H1 (cell line): ENCODE measurements around the gene ETFB. TPM values are rescaled to one million over a fixed set of nuclear protein-coding genes. Genes with fewer than 3 reads are reported as not detected.

Source experiments
- CTCF ChIA-PET: fragments of 300-600 bp; sonication (Branson Sonifier 250); formaldehyde crosslinking; loops from one replicate; lab custom pipeline; 2021; ENCODE audit not compliant: partially characterized antibody; lab: Charles Lee
- POLR2A ChIA-PET: fragments of 300-600 bp; sonication (Branson Sonifier 250); formaldehyde crosslinking; loops from one replicate; lab custom pipeline; 2021; ENCODE audit warnings: inconsistent platforms; ENCODE audit not compliant: partially characterized antibody; lab: Charles Lee
- DNase-seq, 2 experiments: peaks; one replicate each; pipeline versions ENCODE4 v3.0.0 to v3.0.0-alpha.2; 2010 to 2022; ENCODE audit warnings: low spot score in 2 of 2, low read depth in 1 of 2, mixed read lengths in 1 of 2
- FAIRE-seq: peaks from 2 replicates; lab custom pipeline; 2011; peaks lifted over from hg19 to GRCh38; lab: Jason Lieb, UNC
- H2AFZ ChIP-seq: 2 replicates; pipeline ENCODE4 v1.8.1; 2012; ENCODE audit warnings: low read length, inconsistent platforms
- H2AK5ac ChIP-seq: 2 replicates; pipeline ENCODE4 v1.6.1; 2013; ENCODE audit warnings: low read depth, low read length
- H2BK120ac ChIP-seq: replicated peaks from 2 replicates; pipeline ENCODE3; 2013; ENCODE audit warnings: low read depth, low read length, inconsistent platforms
- H2BK12ac ChIP-seq: 2 replicates; pipeline ENCODE4 v1.6.1; 2013; ENCODE audit warnings: low read depth, low read length
- H2BK15ac ChIP-seq: 2 replicates; pipeline ENCODE4 v1.6.1; 2013; ENCODE audit warnings: low read length
- H2BK20ac ChIP-seq: 2 replicates; pipeline ENCODE4 v1.6.1; 2013; ENCODE audit warnings: low read length
- H2BK5ac ChIP-seq: 2 replicates; pipeline ENCODE4 v1.6.1; 2013; ENCODE audit warnings: low read depth, low read length
- H3K14ac ChIP-seq: 2 replicates; pipeline ENCODE4 v1.6.1; 2013; ENCODE audit warnings: inconsistent platforms; ENCODE audit not compliant: insufficient read length
- H3K18ac ChIP-seq: 2 replicates; pipeline ENCODE4 v1.6.1; 2013; ENCODE audit warnings: low read length; ENCODE audit errors: extremely low read depth
- H3K23ac ChIP-seq: 2 replicates; pipeline ENCODE4 v1.6.1; 2013; ENCODE audit warnings: inconsistent platforms; ENCODE audit not compliant: insufficient read length
- H3K23me2 ChIP-seq: 2 replicates; pipeline ENCODE4 v1.6.1; 2013; ENCODE audit warnings: low read depth, low read length
- H3K27ac ChIP-seq: 2 replicates; pipeline ENCODE4 v1.6.1; 2011; ENCODE audit warnings: low read depth, low read length, inconsistent platforms
- H3K27me3 ChIP-seq, 4 experiments: replicated peaks in 1 of 4; 1 replicate in 1 of 4; 2 replicates in 3 of 4; pipeline versions ENCODE4 v1.6.1 to v1.8.1; 2011 to 2013; ENCODE audit warnings: low read length in 3 of 4, mild to moderate bottlenecking in 3 of 4, inconsistent platforms in 2 of 4, mixed read lengths in 2 of 4, moderate library complexity in 1 of 4; ENCODE audit not compliant: control insufficient read depth in 3 of 4, insufficient read depth in 3 of 4; ENCODE audit errors: extremely low read depth in 1 of 4
- H3K36me3 ChIP-seq, 4 experiments: 2 replicates each; pipeline versions ENCODE4 v1.6.1 to v1.8.1; 2011 to 2013; ENCODE audit warnings: mild to moderate bottlenecking in 4 of 4, low read length in 3 of 4, moderate library complexity in 2 of 4, control low read depth in 1 of 4, inconsistent platforms in 1 of 4; ENCODE audit not compliant: insufficient read depth in 4 of 4, control insufficient read depth in 2 of 4
- H3K4ac ChIP-seq: replicated peaks from 2 replicates; pipeline ENCODE3; 2013; ENCODE audit warnings: low read length, low read depth, mixed read lengths, inconsistent platforms; ENCODE audit not compliant: insufficient read length
- H3K4me1 ChIP-seq, 4 experiments: replicated peaks in 1 of 4; 1 replicate in 1 of 4; 2 replicates in 3 of 4; pipeline versions ENCODE4 v1.6.1 to v1.8.1; 2011 to 2013; ENCODE audit warnings: low read length in 3 of 4, inconsistent platforms in 2 of 4, mixed read lengths in 1 of 4; ENCODE audit not compliant: insufficient read depth in 4 of 4, control insufficient read depth in 3 of 4
- H3K4me2 ChIP-seq, 2 experiments: 2 replicates each; pipeline versions ENCODE4 v1.6.1 to v1.8.1; 2011 to 2013; ENCODE audit warnings: low read depth in 2 of 2, low read length in 2 of 2, control low read depth in 1 of 2, inconsistent platforms in 1 of 2, mild to moderate bottlenecking in 1 of 2; ENCODE audit not compliant: insufficient read depth in 1 of 2
- H3K4me3 ChIP-seq, 4 experiments: fragments of 200-600, 300-600 bp in 1 of 4; sonication (generic), shearing (Covaris generic), sonication (Bioruptor Twin) in 1 of 4; 2 replicates each; pipeline versions ENCODE4 v1.5.1 to v1.8.1; 2011 to 2016; ENCODE audit warnings: low read length in 4 of 4, low read depth in 3 of 4, control low read depth in 2 of 4, inconsistent platforms in 2 of 4, mild to moderate bottlenecking in 2 of 4, mixed read lengths in 1 of 4, moderate library complexity in 1 of 4; ENCODE audit not compliant: insufficient read depth in 2 of 4; ENCODE audit errors: extremely low read depth in 1 of 4
- H3K56ac ChIP-seq: replicated peaks from 2 replicates; pipeline ENCODE3; 2013; ENCODE audit warnings: low read depth, mild to moderate bottlenecking, mixed read lengths, low read length, inconsistent platforms; ENCODE audit not compliant: insufficient read length
- H3K79me1 ChIP-seq: 2 replicates; pipeline ENCODE4 v1.6.1; 2013; ENCODE audit warnings: low read depth, low read length, control low read depth
- H3K79me2 ChIP-seq, 2 experiments: 2 replicates each; pipeline versions ENCODE4 v1.6.1 to v1.8.1; 2012 to 2013; ENCODE audit warnings: low read length in 2 of 2, mild to moderate bottlenecking in 2 of 2, inconsistent platforms in 1 of 2; ENCODE audit not compliant: insufficient read depth in 2 of 2, control insufficient read depth in 1 of 2
- H3K9ac ChIP-seq, 4 experiments: replicated peaks in 1 of 4; 1 replicate in 1 of 4; 2 replicates in 3 of 4; pipeline versions ENCODE4 v1.6.1 to v1.8.1; 2011 to 2013; ENCODE audit warnings: low read depth in 3 of 4, low read length in 3 of 4, control low read depth in 2 of 4, mild to moderate bottlenecking in 2 of 4, moderate library complexity in 2 of 4, inconsistent platforms in 1 of 4; ENCODE audit errors: extremely low read depth in 1 of 4
- H3K9me3 ChIP-seq, 2 experiments: 2 replicates each; pipeline versions ENCODE4 v1.6.1 to v1.8.1; 2012 to 2013; ENCODE audit warnings: mild to moderate bottlenecking in 2 of 2, moderate library complexity in 2 of 2, control low read depth in 1 of 2, inconsistent platforms in 1 of 2, low read depth in 1 of 2, low read length in 1 of 2, mixed read lengths in 1 of 2; ENCODE audit not compliant: insufficient read depth in 2 of 2
- H4K20me1 ChIP-seq, 2 experiments: replicated peaks in 1 of 2; 2 replicates each; pipeline versions ENCODE3 to v1.8.1; 2011 to 2013; ENCODE audit warnings: inconsistent platforms in 2 of 2, low read length in 2 of 2, mild to moderate bottlenecking in 1 of 2; ENCODE audit not compliant: insufficient read depth in 2 of 2, control insufficient read depth in 1 of 2
- H4K5ac ChIP-seq: 2 replicates; pipeline ENCODE4 v1.6.1; 2013; ENCODE audit warnings: low read length, low read depth, mixed read lengths, inconsistent platforms; ENCODE audit not compliant: insufficient read length
- H4K8ac ChIP-seq: 2 replicates; pipeline ENCODE4 v1.8.0; 2013; ENCODE audit warnings: mild to moderate bottlenecking, moderate library complexity, low read length, inconsistent platforms; ENCODE audit not compliant: insufficient read depth; ENCODE audit errors: extremely low read depth
- H4K91ac ChIP-seq: replicated peaks from 2 replicates; pipeline ENCODE3; 2013; ENCODE audit warnings: low read length, mixed read lengths, inconsistent platforms; ENCODE audit not compliant: insufficient read length
- EZH2 ChIP-seq: fragments of 200-600 bp; sonication (generic); IDR thresholded peaks from 2 replicates; pipeline ENCODE4 v1.7.1; 2012; ENCODE audit warnings: low read depth, mild to moderate bottlenecking, moderate library complexity, low read length, inconsistent platforms; ENCODE audit not compliant: severe bottlenecking
- PHF8 ChIP-seq: fragments of 200-600 bp; sonication (generic); conservative IDR thresholded peaks from 2 replicates; pipeline ENCODE4 v1.7.1; 2012; ENCODE audit warnings: low read depth, mild to moderate bottlenecking, inconsistent platforms, low read length, moderate library complexity
- RFX5 ChIP-seq: IDR thresholded peaks from 2 replicates; pipeline ENCODE4 v1.6.1; 2011; ENCODE audit warnings: low read depth, low read length, improper control_type of control experiment, borderline replicate concordance
- whole genome bisulfite sequencing, 2 experiments: shearing (Covaris generic) in 1 of 2; methylation state at CpG; one replicate each; pipeline versions ENCODE4 v1.1.6 to v1.1.7; 2013 to 2015; ENCODE audit warnings: low lambda C conversion rate in 2 of 2, mixed read lengths in 2 of 2, inconsistent platforms in 1 of 2, low coverage in 1 of 2, missing lambda C conversion rate in 1 of 2; ENCODE audit not compliant: insufficient replicate concordance in 2 of 2, insufficient coverage in 1 of 2, insufficient read length in 1 of 2; ENCODE audit errors: extremely low coverage in 1 of 2, missing lambda C conversion rate in 1 of 2; 5-methylcytosine and 5-hydroxymethylcytosine counted together
- polyA plus RNA-seq, 7 experiments: library from polyadenylated mRNA; depleted of rRNA in 3 of 7; stranded (reverse) in 5 of 7; unstranded in 2 of 7; fragments of >200 nt in 5 of 7; fragments of 200-250 nt in 2 of 7; gene quantifications; 1 replicate in 5 of 7; 2 replicates in 1 of 7; 4 replicates in 1 of 7; pipeline versions ENCODE4 v1.2.1 to v1.2.3, GENCODE V29; 2011 to 2013; ENCODE audit warnings: missing spikeins in 2 of 7, mixed read lengths in 2 of 7
- total RNA-seq: library from RNA; stranded (reverse); fragmentation: NEBNext Ultra II Directional; extraction: Animal tissue kit (Norgen Biotek cat#: 25700); gene quantifications from 2 replicates; pipeline ENCODE4 v1.2.1, GENCODE V29; 2021
- TF ChIP-seq, protein P1 (sequence below), 3 experiments: IDR thresholded peaks; 1 replicate in 2 of 3; 2 replicates in 1 of 3; pipeline versions ENCODE4 v1.5.1 to v1.6.1; 2011; ENCODE audit warnings: low read length in 3 of 3, mild to moderate bottlenecking in 3 of 3, inconsistent platforms in 2 of 3, low read depth in 1 of 3, moderate library complexity in 1 of 3; ENCODE audit not compliant: insufficient read depth in 1 of 3; ENCODE audit errors: control extremely low read depth in 1 of 3

ETFB gene
- total and polyA plus RNA-seq, 2 of the 8 experiments (the other 6 are each of a cell fraction or from before 2014, with no cell fraction given), result 40.0 to 66.5 TPM

- no peak overlapping the region for H3K56ac ChIP-seq
- peaks cover 14% of the 10 kb centered on the region for H3K79me1 ChIP-seq
- peak overlapping the region; percentile 9; the same call in 1 of the 2 replicates for H2BK12ac ChIP-seq
- no peak overlapping the region for H2BK15ac ChIP-seq
- H3K9ac ChIP-seq, result no peak overlapping the region
- H4K91ac ChIP-seq, result no peak overlapping the region
- no peak overlapping the region; the same call in none of the 2 replicates for H3K18ac ChIP-seq
- no peak overlapping the region for H4K5ac ChIP-seq
- no peak overlapping the region for H2BK20ac ChIP-seq
- H3K4me2 ChIP-seq, result peak overlapping the region in 1 of 2 experiments; percentile 16; a peak in 2 of 4 replicates
- FAIRE-seq, result no peak
- no peak overlapping the region for H3K4me3 ChIP-seq
- H3K9me3 ChIP-seq, result no peaks in the 10 kb centered on the region
- H3K27me3 ChIP-seq, result peaks cover 0 to 2% (median 0%) of the 10 kb centered on the region in 4 experiments; a peak in 1 of 7 replicates
- peaks cover 0 to 4% (median 2%) of the 10 kb centered on the region in 4 experiments; a peak in 3 of 7 replicates for H3K4me1 ChIP-seq
- peak overlapping the region; percentile 43 for H2BK120ac ChIP-seq
- H3K36me3 ChIP-seq, result peaks cover 0 to 3% (median 0%) of the 10 kb centered on the region in 4 experiments; a peak in 1 of 8 replicates
- TF ChIP-seq, protein P1, sequence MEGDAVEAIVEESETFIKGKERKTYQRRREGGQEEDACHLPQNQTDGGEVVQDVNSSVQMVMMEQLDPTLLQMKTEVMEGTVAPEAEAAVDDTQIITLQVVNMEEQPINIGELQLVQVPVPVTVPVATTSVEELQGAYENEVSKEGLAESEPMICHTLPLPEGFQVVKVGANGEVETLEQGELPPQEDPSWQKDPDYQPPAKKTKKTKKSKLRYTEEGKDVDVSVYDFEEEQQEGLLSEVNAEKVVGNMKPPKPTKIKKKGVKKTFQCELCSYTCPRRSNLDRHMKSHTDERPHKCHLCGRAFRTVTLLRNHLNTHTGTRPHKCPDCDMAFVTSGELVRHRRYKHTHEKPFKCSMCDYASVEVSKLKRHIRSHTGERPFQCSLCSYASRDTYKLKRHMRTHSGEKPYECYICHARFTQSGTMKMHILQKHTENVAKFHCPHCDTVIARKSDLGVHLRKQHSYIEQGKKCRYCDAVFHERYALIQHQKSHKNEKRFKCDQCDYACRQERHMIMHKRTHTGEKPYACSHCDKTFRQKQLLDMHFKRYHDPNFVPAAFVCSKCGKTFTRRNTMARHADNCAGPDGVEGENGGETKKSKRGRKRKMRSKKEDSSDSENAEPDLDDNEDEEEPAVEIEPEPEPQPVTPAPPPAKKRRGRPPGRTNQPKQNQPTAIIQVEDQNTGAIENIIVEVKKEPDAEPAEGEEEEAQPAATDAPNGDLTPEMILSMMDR (IDR thresholded peaks at IDR 0.05; ENCODE audit: control extremely low read depth in 1 of 3, insufficient read depth in 1 of 3, low read depth in 1 of 3, low read length in 3 of 3), result no peak
- TF ChIP-seq PHF8, result no peak
- no peak for TF ChIP-seq RFX5
- no peak for TF ChIP-seq EZH2
- TF ChIP-seq, all 59 proteins: peak for 0
- H3K79me2 ChIP-seq, result no peaks in the 10 kb centered on the region
- 0 out of 2 replicates have a peak overlapping the region, but pooled peaks have one; percentile 39 for H2AK5ac ChIP-seq
- no peak overlapping the region for H3K23ac ChIP-seq
- DNase-seq, result no peak
- 70% methylated on average over 11 of the region's 14 CpGs; no CpG with 5 or more reads in 1 of the 2 experiments for WGBS, 2 experiments
- H4K20me1 ChIP-seq, result peaks cover 4 to 26% of the 10 kb centered on the region in 2 experiments
- no peak overlapping the region for H2AFZ ChIP-seq
- H3K27ac ChIP-seq, result no peak overlapping the region
- peak overlapping the region; percentile 23 for H3K14ac ChIP-seq
- 0 out of 2 replicates have a peak overlapping the region, but pooled peaks have one; percentile 35 for H4K8ac ChIP-seq
- 0 out of 2 replicates have a peak overlapping the region, but pooled peaks have one; percentile 66 for H2BK5ac ChIP-seq
- H3K4ac ChIP-seq, result no peak overlapping the region
- CTCF ChIA-PET, result interaction anchor here (0.9 to 1.2 kb wide), 3 partner anchors 61 to 341 kb away, joined by 3 to 4 read pairs (median 3); partner anchors contain the start of gene SIGLEC10
- POLR2A ChIA-PET, result interaction anchor here (1.2 kb wide), 1 partner anchor 11 kb away, joined by 3 read pairs; no protein-coding TSS in a partner anchor
- H3K23me2 ChIP-seq, result peaks cover 8% of the 10 kb centered on the region; the same call in 1 of the 2 replicates
These were observed 45.9 kb downstream of the ETFB start for GRCh38 chr19:51320280-51320657.
